MM.1S (cell line): ENCODE data around the gene TRAM2.

Source experiments
- EZH2 ChIP-seq: fragments of 300-600 bp; sonication (generic); optimal IDR thresholded peaks from 2 replicates; pipeline ENCODE3; 2017; ENCODE audit warnings: low read depth, mild to moderate bottlenecking, antibody characterized with exemption, low read length, mixed read lengths
- EZH2phosphoT487 ChIP-seq: fragments of 300-600 bp; sonication (generic); IDR thresholded peaks from 2 replicates; pipeline ENCODE4 v1.6.1; 2018; ENCODE audit warnings: antibody characterized with exemption, low read length
- TF ChIP-seq, protein P1 (sequence below): fragments of 300-600 bp; sonication (generic); IDR thresholded peaks from 2 replicates; pipeline ENCODE4 v1.5.1; 2016; ENCODE audit warnings: antibody characterized with exemption, low read length, mixed read lengths

DNA sequence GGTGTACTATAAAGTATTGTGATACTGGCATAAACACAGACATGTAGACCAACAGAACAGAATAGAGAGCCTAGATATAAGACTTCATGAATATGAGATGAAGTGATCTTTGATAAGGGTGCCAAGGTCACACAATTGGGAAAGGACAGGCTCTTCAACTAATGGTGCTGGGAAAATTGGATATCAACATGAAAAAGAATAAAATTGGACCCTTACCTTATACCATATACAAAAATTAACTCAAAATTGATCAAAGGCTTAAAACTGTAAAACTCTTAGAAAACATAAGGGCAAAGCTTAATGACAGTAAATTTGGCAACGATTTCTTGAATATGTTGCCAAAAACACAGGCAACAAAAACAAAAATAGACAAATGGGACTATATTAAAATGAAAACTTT lies 44.8 kb upstream of the TRAM2 start:
- TF ChIP-seq, protein P1, sequence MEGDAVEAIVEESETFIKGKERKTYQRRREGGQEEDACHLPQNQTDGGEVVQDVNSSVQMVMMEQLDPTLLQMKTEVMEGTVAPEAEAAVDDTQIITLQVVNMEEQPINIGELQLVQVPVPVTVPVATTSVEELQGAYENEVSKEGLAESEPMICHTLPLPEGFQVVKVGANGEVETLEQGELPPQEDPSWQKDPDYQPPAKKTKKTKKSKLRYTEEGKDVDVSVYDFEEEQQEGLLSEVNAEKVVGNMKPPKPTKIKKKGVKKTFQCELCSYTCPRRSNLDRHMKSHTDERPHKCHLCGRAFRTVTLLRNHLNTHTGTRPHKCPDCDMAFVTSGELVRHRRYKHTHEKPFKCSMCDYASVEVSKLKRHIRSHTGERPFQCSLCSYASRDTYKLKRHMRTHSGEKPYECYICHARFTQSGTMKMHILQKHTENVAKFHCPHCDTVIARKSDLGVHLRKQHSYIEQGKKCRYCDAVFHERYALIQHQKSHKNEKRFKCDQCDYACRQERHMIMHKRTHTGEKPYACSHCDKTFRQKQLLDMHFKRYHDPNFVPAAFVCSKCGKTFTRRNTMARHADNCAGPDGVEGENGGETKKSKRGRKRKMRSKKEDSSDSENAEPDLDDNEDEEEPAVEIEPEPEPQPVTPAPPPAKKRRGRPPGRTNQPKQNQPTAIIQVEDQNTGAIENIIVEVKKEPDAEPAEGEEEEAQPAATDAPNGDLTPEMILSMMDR = no peak
- no peak for TF ChIP-seq EZH2
- TF ChIP-seq EZH2phosphoT487 = no peak
